Fibroblast of villous mesenchyme (primary cell): Measurements from ENCODE around the gene ING5. TPM values are rescaled to one million over a fixed set of nuclear protein-coding genes. Genes with fewer than 3 reads are reported as not detected.

ENCODE experiments used
- DNase-seq: peaks from one replicate; pipeline ENCODE4 v3.0.0-alpha.2; 2010; ENCODE audit warnings: low read depth
- H3K4me3 ChIP-seq: 2 replicates; pipeline ENCODE4 v1.5.1; 2011; ENCODE audit warnings: low read depth, mild to moderate bottlenecking, low read length
- CTCF ChIP-seq: IDR thresholded peaks from 2 replicates; pipeline ENCODE4 v1.5.1; 2012; ENCODE audit warnings: low read depth, mild to moderate bottlenecking, low read length; ENCODE audit not compliant: insufficient read depth
- total RNA-seq: library from RNA; depleted of rRNA; stranded (reverse); fragments of >200 nt; gene quantifications from 2 replicates; pipeline ENCODE4 v1.2.3, GENCODE V29; 2012

Gene ING5
- total RNA-seq, 1 donor: 21.2 TPM

- no peak overlapping the region for H3K4me3 ChIP-seq
- DNase-seq: peak; percentile 53
- no peak for TF ChIP-seq CTCF
Observed at GRCh38 chr2:241764275-241765241, 62.7 kb downstream of the ING5 start.

GRCh38 chr2:241767464-241768250 lies 65.8 kb downstream of the ING5 start:
- no peak for DNase-seq
- H3K4me3 ChIP-seq: no peak overlapping the region
- TF ChIP-seq CTCF: no peak

- DNase-seq: no peak
- no peak overlapping the region for H3K4me3 ChIP-seq
- TF ChIP-seq CTCF: no peak
Observed at GRCh38 chr2:241768251-241768711, 66.4 kb downstream of the ING5 start.

- TF ChIP-seq CTCF: no peak
Observed at GRCh38 chr2:241768850-241769249, 67.0 kb downstream of the ING5 start.

GRCh38 chr2:241769819-241770184 lies 68.0 kb downstream of the ING5 start:
- DNase-seq: no peak
- H3K4me3 ChIP-seq: no peak overlapping the region
- TF ChIP-seq CTCF: no peak

More at GRCh38 chr2:241768850-241769249, 67.0 kb downstream of the ING5 start:
- DNase-seq: no peak
- no peak overlapping the region for H3K4me3 ChIP-seq

- no peak overlapping the region for H3K4me3 ChIP-seq
- no peak for TF ChIP-seq CTCF
- no peak for DNase-seq
Observed at GRCh38 chr2:241770185-241770935, 68.5 kb downstream of the ING5 start.
